Measurements from ENCODE around the gene SGCA. TPM values are rescaled to one million over a fixed set of nuclear protein-coding genes. Genes with fewer than 3 reads are reported as not detected.

Gene SGCA
- total RNA-seq, 4 donors from 2014 or later: 58.1 to 145 (median 93.4) TPM

DNA sequence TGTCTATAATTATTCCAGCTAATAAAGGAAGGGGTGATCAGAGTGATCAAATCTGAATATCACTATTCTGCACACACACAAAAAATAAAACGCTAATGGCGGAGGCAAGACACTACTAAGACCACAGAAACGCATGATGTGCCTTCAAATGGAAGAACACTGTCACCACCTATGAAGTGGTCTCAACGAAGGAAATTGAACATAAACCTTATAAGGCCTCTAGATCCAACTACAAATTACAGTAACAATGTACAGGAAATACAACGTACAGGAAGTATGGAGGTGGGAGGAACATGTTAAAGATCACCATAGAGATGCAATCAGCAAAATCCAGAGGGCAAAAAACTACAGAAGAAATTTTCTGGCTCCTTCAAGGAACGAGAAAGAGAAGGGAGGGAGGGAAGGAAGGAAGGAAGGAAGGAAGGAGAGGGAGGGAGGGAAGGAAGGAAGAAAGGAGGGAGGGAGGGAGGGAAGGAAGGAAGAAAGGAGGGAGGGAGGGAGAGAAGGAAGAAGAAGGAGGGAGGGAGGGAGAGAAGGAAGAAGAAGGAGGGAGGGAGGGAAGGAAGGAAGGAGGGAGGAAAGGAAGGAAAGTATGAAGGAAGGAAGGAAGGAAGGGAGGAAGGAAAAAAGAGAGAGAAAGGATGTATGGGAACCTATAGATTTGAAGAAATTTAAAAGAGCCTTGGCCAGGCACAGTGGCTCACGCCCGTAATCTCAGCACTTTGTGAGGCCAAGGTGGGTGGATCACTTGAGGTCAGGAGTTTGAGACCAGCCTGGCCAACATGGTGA, 3.1 kb upstream of the SGCA start:
- Histone ChIP-seq H3K36me3 (no peaks in the 10 kb centered on the region), H3K27ac (no peak overlapping the region), H3K9me3 (no peaks in the 10 kb centered on the region), H3K4me3 (no peak overlapping the region), H3K4me1 (peaks cover 0 to 64% (median 21%) of the 10 kb centered on the region in 3 donors), H3K27me3 (no peaks in the 10 kb centered on the region)
- ATAC-seq: no peak
- TF ChIP-seq POLR2A (IDR thresholded peaks at IDR 0.05) (no peak), EP300 (IDR thresholded peaks at IDR 0.05) (no peak), POLR2AphosphoS5 (IDR thresholded peaks at IDR 0.05) (no peak)
- TF ChIP-seq, protein P1, sequence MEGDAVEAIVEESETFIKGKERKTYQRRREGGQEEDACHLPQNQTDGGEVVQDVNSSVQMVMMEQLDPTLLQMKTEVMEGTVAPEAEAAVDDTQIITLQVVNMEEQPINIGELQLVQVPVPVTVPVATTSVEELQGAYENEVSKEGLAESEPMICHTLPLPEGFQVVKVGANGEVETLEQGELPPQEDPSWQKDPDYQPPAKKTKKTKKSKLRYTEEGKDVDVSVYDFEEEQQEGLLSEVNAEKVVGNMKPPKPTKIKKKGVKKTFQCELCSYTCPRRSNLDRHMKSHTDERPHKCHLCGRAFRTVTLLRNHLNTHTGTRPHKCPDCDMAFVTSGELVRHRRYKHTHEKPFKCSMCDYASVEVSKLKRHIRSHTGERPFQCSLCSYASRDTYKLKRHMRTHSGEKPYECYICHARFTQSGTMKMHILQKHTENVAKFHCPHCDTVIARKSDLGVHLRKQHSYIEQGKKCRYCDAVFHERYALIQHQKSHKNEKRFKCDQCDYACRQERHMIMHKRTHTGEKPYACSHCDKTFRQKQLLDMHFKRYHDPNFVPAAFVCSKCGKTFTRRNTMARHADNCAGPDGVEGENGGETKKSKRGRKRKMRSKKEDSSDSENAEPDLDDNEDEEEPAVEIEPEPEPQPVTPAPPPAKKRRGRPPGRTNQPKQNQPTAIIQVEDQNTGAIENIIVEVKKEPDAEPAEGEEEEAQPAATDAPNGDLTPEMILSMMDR (IDR thresholded peaks at IDR 0.05): no peak
- WGBS, 2 donors (ENCODE audit: low coverage in 1 of 2): 66 to 79% methylated on average over 7 to 8 of the region's 8 CpGs

DNA sequence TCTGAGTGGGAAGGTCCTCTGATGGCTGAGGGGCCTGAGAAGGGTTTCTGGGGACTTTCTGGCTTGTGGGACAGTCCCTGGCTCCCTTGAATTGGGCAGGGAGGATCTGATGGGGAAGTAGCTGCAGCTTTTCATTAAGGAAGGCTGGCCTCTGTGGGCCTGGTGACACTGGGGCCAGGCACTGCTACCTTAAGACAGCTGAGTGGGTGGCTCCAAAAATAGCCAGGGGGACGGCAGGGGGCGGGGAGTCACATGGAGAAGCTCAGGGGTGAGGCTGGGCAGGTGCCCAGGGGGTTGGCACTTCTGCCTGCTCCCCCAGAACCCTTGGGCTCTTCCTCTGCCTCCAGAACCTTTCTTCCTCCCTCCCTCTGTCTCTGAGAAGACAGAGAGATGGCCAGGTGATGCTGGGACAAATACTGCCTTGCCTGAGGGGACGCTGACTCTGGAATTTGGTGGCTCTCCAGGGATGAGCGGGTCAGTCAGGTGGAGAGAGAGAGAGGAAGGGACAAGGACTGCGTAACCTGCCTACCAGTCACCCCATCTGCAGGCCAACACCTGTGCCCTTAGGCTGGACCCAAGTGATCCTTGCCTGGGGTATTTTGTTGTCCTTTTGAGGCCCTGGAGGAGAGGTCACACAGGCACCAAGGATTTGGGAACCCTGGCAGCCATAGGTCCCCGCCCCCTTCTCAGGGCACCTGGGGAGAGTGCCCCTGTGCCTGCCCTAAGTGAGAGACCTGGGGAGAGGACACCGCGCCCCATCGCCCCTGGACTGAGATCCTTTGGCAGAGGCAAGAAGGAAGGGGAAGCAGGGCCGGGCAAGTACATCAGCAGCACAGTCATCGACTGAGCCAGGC, 1.7 kb upstream of the SGCA start:
- no peaks in the 10 kb centered on the region for H3K27me3 ChIP-seq
- WGBS, 2 donors (ENCODE audit: low coverage in 1 of 2): no CpG with 5 or more reads among the region's 11 CpGs
- no peak overlapping the region for H3K4me3 ChIP-seq
- ATAC-seq: no peak
- H3K9me3 ChIP-seq: no peaks in the 10 kb centered on the region
- TF ChIP-seq, protein P1 (IDR thresholded peaks at IDR 0.05): no peak
- no peak for TF ChIP-seq EP300 (IDR thresholded peaks at IDR 0.05)
- TF ChIP-seq POLR2A (IDR thresholded peaks at IDR 0.05): no peak
- no peak for TF ChIP-seq POLR2AphosphoS5 (IDR thresholded peaks at IDR 0.05)
- peaks cover 0 to 78% (median 26%) of the 10 kb centered on the region in 3 donors for H3K4me1 ChIP-seq
- H3K36me3 ChIP-seq: no peaks in the 10 kb centered on the region
- H3K27ac ChIP-seq: peak overlapping the region in 1 of 4 donors; percentile 35

DNA sequence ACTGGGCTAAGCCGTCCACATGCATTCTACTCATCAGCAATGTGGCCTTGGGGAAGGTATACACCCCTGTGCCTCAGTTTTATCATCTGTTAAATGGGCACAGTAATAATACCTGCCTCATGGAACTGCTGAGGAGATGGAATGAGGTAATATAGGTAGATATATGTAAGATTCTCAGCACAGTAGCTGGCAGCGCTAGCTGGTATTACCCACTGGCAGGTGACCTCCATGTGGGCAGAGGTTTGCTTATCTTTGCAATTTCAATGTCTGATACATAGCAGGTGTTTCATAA, 1.2 kb upstream of the SGCA start:
- Histone ChIP-seq H3K27me3 (no peaks in the 10 kb centered on the region), H3K4me3 (no peak overlapping the region), H3K4me1 (peaks cover 0 to 84% (median 31%) of the 10 kb centered on the region in 3 donors), H3K9me3 (no peaks in the 10 kb centered on the region), H3K36me3 (no peaks in the 10 kb centered on the region), H3K27ac (peak overlapping the region in 3 of 4 donors; percentile 14 to 90 (median 90))
- no peak for TF ChIP-seq EP300 (IDR thresholded peaks at IDR 0.05)
- no peak for TF ChIP-seq POLR2A (IDR thresholded peaks at IDR 0.05)
- TF ChIP-seq, protein P1 (IDR thresholded peaks at IDR 0.05): no peak
- TF ChIP-seq POLR2AphosphoS5 (IDR thresholded peaks at IDR 0.05): no peak
- ATAC-seq: no peak
- WGBS, 2 donors (ENCODE audit: low coverage in 1 of 2): 100% methylated on average over 1 to 2 of the region's 2 CpGs

DNA sequence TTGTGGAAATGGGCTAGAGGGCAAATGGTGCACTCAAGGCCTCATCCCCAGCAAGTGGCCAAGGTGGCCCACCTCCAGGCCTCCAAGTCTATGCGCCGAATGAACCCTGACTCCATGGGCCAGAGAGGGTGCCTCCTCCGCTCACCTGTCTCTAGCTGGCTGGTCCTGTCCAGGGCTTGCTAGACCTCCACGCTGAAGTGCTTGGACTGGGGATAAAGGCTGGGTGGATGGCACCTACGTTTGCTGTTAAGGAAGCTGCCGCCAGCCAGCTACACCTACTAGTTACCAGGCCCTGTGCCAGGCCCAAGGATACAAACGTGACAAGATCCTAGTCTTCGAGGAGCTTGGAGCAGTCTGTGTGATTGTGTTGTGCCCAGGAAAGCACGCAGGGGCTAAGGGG, 739 bp upstream of the SGCA start:
- Histone ChIP-seq H3K36me3 (peaks cover 0 to 4% of the 10 kb centered on the region in 2 donors), H3K27me3 (no peaks in the 10 kb centered on the region), H3K27ac (peak overlapping the region; percentile 88 to 94 (median 90)), H3K4me3 (no peak overlapping the region), H3K9me3 (no peaks in the 10 kb centered on the region), H3K4me1 (peaks cover 0 to 88% (median 31%) of the 10 kb centered on the region in 3 donors)
- WGBS, 2 donors (ENCODE audit: low coverage in 1 of 2): no CpG with 5 or more reads among the region's 9 CpGs
- TF ChIP-seq POLR2A (IDR thresholded peaks at IDR 0.05) (no peak), POLR2AphosphoS5 (IDR thresholded peaks at IDR 0.05) (no peak)
- no peak for ATAC-seq

DNA sequence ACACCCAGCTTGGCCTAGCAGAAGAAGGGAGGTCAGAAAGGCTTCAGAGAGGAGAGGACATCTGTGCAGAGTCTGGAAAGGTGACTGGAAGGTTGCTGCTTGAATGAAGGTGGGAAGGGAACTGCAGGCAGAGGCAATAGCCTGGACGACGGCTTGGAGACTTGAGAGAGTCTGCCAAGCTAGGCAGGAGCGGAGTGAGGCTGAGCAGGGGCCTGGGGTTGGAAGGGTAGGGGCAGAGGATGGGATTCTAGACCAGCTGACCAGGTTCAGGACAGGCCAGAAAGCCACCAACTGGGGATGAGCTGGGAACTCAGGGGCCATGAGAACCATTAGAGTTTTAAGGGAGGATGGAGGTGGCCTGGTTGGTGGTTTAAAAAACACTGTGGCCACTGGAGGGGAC, 339 bp upstream of the SGCA start:
- no peaks in the 10 kb centered on the region for H3K27me3 ChIP-seq
- H3K4me3 ChIP-seq: peak overlapping the region; percentile 54 to 57
- WGBS, 2 donors (ENCODE audit: low coverage in 1 of 2): 37 to 54% methylated on average over 3 of the region's 3 CpGs
- TF ChIP-seq EP300 (IDR thresholded peaks at IDR 0.05) (no peak), POLR2AphosphoS5 (IDR thresholded peaks at IDR 0.05) (no peak), POLR2A (IDR thresholded peaks at IDR 0.05) (no peak)
- TF ChIP-seq, protein P1 (IDR thresholded peaks at IDR 0.05): no peak
- ATAC-seq: no peak
- H3K9me3 ChIP-seq: no peaks in the 10 kb centered on the region
- H3K36me3 ChIP-seq: peaks cover 0 to 8% of the 10 kb centered on the region in 2 donors
- H3K4me1 ChIP-seq: peaks cover 0 to 87% (median 31%) of the 10 kb centered on the region in 3 donors
- H3K27ac ChIP-seq: peak overlapping the region; percentile 88 to 94 (median 90)
